Peyer's patch (tissue), 4 donors: ENCODE measurements around the gene ZSCAN9.

Experiments used
- CTCF ChIP-seq, 6 experiments: fragments of 450-650 bp in 4 of 6; fragments of 200-600 bp in 2 of 6; sonication (generic) in 1 of 6; IDR thresholded peaks; one replicate each; pipeline ENCODE4 v1.5.1; 2017 to 2019; ENCODE audit warnings: antibody characterized with exemption in 6 of 6, mild to moderate bottlenecking in 3 of 6, moderate library complexity in 1 of 6
- POLR2A ChIP-seq, 2 donors: fragments of 450-650 bp; IDR thresholded peaks; one replicate each; pipeline ENCODE4 v1.5.1; 2017; ENCODE audit warnings: antibody characterized with exemption in 2 of 2, mild to moderate bottlenecking in 2 of 2, moderate library complexity in 2 of 2

- TF ChIP-seq POLR2A (IDR thresholded peaks at IDR 0.05): no peak
- TF ChIP-seq CTCF (IDR thresholded peaks at IDR 0.05): no peak
These were observed 49.8 kb downstream of the ZSCAN9 start for GRCh38 chr6:28274888-28275287.
